GM19468 (cell line): ENCODE results near the gene SPHK1.

Experiments used
- ATAC-seq: cut with Tn5 transposase; IDR thresholded peaks from one replicate; pipeline ENCODE4 v1.9.1; 2021; ENCODE audit warnings: mild to moderate bottlenecking, moderate library complexity, moderate number of reproducible peaks; ENCODE audit not compliant: unreplicated experiment; ENCODE audit errors: extremely low read depth

The SPHK1 gene

GRCh38 chr17:76360461-76360860, 23.9 kb upstream of the SPHK1 start:
- ATAC-seq, result no peak

- ATAC-seq, result no peak
Observed at GRCh38 chr17:76363107-76363842, 21.1 kb upstream of the SPHK1 start.

- no peak for ATAC-seq
Observed at GRCh38 chr17:76365256-76365903, 19.0 kb upstream of the SPHK1 start.

DNA sequence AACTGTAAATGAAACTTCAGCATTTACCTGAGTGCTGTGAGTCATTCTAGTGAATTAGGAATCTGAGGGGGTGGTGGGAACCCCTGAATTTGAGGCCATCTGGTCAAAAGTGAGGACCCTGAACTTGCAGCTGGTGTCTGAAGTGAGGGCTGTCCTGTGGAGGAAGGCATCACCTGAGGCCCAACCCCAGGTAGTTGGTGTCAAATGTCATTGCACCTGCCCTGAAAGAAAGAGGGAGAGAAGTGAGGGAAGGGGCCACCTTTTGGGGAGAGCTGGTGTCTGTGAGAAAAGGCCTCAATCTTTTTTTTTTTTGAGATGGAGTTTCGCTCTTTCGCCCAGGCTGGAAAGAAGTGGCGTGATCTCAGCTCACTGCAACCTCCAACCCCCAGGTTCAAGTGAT, 18.2 kb upstream of the SPHK1 start:
- no peak for ATAC-seq

GRCh38 chr17:76367642-76368041, 16.8 kb upstream of the SPHK1 start:
- no peak for ATAC-seq

GRCh38 chr17:76368545-76368944, 15.9 kb upstream of the SPHK1 start:
- ATAC-seq, result no peak

DNA sequence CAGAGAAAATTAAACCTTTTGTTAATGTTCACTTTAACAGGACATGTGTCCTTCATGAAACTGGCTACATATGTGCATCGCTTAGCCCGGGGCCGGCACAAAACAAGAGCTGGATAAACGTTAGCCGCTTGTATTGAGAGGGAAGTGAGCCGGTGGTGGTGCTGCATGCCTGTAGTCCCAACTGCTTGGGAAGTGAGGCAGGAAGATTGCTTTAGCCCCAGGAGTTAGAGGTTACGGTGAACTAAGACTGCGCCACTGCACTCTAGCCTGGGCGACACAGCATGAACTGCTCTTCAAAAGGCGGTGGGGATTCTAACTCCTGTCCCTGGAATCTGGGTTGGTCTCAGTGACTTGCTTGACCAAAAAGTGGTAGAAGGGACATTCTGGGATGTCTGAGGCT, 15.0 kb upstream of the SPHK1 start:
- no peak for ATAC-seq

DNA sequence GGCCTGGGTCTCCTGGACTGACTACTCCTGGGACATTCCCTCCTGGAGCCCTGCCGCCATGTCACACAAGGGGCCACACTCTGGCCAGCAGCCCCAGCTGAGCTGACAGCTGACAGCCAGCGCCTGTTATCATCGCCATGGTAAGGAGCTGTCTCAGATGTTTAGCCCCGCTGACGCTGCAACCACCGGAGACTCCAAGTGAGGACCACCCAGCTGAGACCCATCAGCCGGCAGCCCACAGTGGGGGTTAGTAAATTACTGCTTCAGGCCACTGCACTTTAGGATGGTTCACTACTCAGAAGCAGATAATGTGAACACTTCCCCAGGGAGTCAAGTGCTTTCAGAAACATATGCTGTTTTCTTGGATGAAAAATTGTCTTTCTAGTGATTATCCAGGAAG, 14.6 kb upstream of the SPHK1 start:
- no peak for ATAC-seq

GRCh38 chr17:76370261-76370993, 14.0 kb upstream of the SPHK1 start:
- ATAC-seq, result no peak

GRCh38 chr17:76371656-76372628, 12.5 kb upstream of the SPHK1 start:
- no peak for ATAC-seq

GRCh38 chr17:76376318-76377133, 7.9 kb upstream of the SPHK1 start:
- ATAC-seq, result no peak

- no peak for ATAC-seq
Observed at GRCh38 chr17:76378548-76379274, 5.7 kb upstream of the SPHK1 start.

- no peak for ATAC-seq
Observed at GRCh38 chr17:76379275-76379641, 5.2 kb upstream of the SPHK1 start.

GRCh38 chr17:76379646-76380376, 4.6 kb upstream of the SPHK1 start:
- ATAC-seq, result no peak

DNA sequence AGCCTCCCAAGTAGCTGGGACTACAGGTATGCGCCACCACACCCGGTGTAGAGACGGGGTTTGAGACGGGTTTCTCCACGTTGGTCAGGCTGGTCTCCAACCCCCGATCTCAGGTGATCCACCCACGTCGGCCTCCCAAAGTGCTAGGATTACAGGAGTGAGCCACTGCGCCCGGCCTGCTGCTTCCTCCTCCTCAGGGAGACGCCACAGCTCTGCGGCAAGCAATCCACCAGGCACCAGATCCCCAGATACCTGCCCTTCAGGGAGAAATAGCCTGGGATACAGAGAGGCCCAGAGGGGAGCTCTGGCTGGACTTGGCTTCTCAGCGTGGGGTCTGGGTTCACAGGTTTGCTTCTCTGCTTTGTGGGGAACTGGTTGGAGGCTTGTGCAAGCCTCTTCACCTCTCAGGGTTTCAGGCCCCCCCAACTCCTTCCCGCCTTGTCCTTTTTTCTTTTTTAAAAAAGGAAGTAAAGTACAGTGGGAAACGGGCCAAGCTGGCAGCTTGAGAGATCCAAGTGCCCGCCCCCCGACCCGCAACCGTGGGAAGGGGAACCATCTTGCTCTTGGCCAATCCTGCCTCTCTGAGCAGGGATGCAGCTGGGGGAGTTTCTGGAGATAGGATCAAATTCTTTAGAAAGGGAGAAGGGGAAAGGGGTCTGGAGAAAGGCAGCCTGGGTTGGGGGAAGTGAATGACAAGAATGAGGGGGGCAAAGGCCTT, 2.6 kb upstream of the SPHK1 start:
- ATAC-seq, result no peak

DNA sequence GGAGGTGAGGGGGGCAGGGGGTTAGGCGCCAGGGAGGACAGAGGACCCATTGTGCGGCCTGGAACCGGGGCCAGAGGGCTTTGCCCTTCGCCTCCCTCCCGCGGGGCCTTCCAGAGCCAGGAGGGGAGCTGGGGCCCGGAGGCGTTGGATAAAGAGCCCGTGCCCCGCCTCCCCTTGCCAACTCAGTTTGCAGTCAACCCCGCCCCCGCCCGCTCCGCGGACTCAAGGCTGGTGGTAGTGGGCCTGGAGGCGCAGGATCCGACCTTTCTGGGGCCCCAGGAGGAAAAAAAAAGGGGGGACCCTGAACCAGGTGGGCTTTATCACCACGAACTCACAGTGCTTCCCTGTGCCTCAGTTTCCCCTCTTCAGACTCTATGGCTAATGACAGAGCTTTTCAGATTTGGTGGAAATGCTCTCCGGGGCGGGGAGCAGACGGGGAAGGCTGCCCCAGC, 2.0 kb upstream of the SPHK1 start:
- ATAC-seq, result no peak

GRCh38 chr17:76382803-76383545, 1.4 kb upstream of the SPHK1 start:
- no peak for ATAC-seq
